HG02943 (cell line): ENCODE results near the gene MBLAC1.

Experiments used
- ATAC-seq: cut with Tn5 transposase; IDR thresholded peaks from one replicate; pipeline ENCODE4 v1.9.1; 2021; ENCODE audit warnings: mild to moderate bottlenecking, low read depth, moderate library complexity; ENCODE audit not compliant: unreplicated experiment

Gene MBLAC1

GRCh38 chr7:100148559-100149328 is 22.0 kb downstream of the MBLAC1 start, which contains the start of gene LAMTOR4:
Gene LAMTOR4, plus strand, starts transcription at chr7:100148918. Its CDS starts 55 bp downstream, at chr7:100148973.
- peak; percentile 98 for ATAC-seq

GRCh38 chr7:100152404-100152803 is 25.6 kb downstream of the MBLAC1 start:
- ATAC-seq, result no peak

- ATAC-seq, result no peak
Measured at GRCh38 chr7:100152937-100153666, 26.3 kb downstream of the MBLAC1 start.

- no peak for ATAC-seq
Measured at GRCh38 chr7:100153708-100154535, 27.2 kb downstream of the MBLAC1 start.

GRCh38 chr7:100154651-100155491 is 28.1 kb downstream of the MBLAC1 start:
- no peak for ATAC-seq

- no peak for ATAC-seq
Measured at GRCh38 chr7:100155553-100156317, 29.0 kb downstream of the MBLAC1 start.

- no peak for ATAC-seq
Measured at GRCh38 chr7:100156331-100157068, 29.7 kb downstream of the MBLAC1 start.

GRCh38 chr7:100157069-100157333 is 30.2 kb downstream of the MBLAC1 start:
- ATAC-seq, result no peak

- ATAC-seq, result no peak
Measured at GRCh38 chr7:100157334-100158228, 30.8 kb downstream of the MBLAC1 start.

GRCh38 chr7:100158229-100159098 is 31.7 kb downstream of the MBLAC1 start, which contains the start of gene TRAPPC14:
Gene TRAPPC14, minus strand, starts transcription at chr7:100158723. Its CDS starts 224 bp downstream, at chr7:100158499.
- ATAC-seq, result peak; percentile 56

GRCh38 chr7:100159099-100159623 is 32.4 kb downstream of the MBLAC1 start:
- no peak for ATAC-seq

GRCh38 chr7:100160067-100160466 is 33.3 kb downstream of the MBLAC1 start:
- ATAC-seq, result no peak

GRCh38 chr7:100163006-100163531 is 36.3 kb downstream of the MBLAC1 start:
- ATAC-seq, result no peak

- no peak for ATAC-seq
Measured at GRCh38 chr7:100163871-100164270, 37.1 kb downstream of the MBLAC1 start.

GRCh38 chr7:100166317-100166940 is 39.7 kb downstream of the MBLAC1 start:
- ATAC-seq, result no peak
